Hepatocyte (in vitro differentiated cells): Measurements from ENCODE around the gene PIF1. TPM values are rescaled to one million over a fixed set of nuclear protein-coding genes. Genes with fewer than 3 reads are reported as not detected.
"Not testable (repeated sequence)": the region's sequence is repeated elsewhere in the genome, so short reads cannot be mapped to it uniquely, and the experiment has no call there.

Experiments used
- DNase-seq: peaks from one replicate; pipeline ENCODE4 v3.0.0-alpha.2; 2016; ENCODE audit warnings: low spot score
- H2AFZ ChIP-seq: fragments of 200-600 bp; sonication (generic); 2 replicates; pipeline ENCODE4 v1.6.0; 2016; ENCODE audit warnings: antibody characterized with exemption, mild to moderate bottlenecking
- H3K27ac ChIP-seq: fragments of 200-600 bp; sonication (generic); 2 replicates; pipeline ENCODE4 v1.5.1; 2016; ENCODE audit warnings: mild to moderate bottlenecking
- H3K27me3 ChIP-seq: fragments of 200-600 bp; sonication (generic); 2 replicates; pipeline ENCODE4 v1.6.1; 2016
- H3K36me3 ChIP-seq: fragments of 200-600 bp; sonication (generic); replicated peaks from 2 replicates; pipeline ENCODE4 v1.5.1; 2016; ENCODE audit warnings: low read depth; ENCODE audit not compliant: insufficient read depth
- H3K4me1 ChIP-seq: fragments of 200-600 bp; sonication (generic); 2 replicates; pipeline ENCODE4 v1.5.1; 2016; ENCODE audit warnings: mild to moderate bottlenecking, moderate library complexity; ENCODE audit not compliant: insufficient read depth
- H3K4me2 ChIP-seq: fragments of 200-600 bp; sonication (generic); 2 replicates; pipeline ENCODE4 v1.6.0; 2016
- H3K4me3 ChIP-seq: fragments of 200-600 bp; sonication (generic); 2 replicates; pipeline ENCODE4 v1.5.1; 2016; ENCODE audit warnings: mild to moderate bottlenecking
- H3K79me2 ChIP-seq: fragments of 200-600 bp; sonication (generic); 2 replicates; pipeline ENCODE4 v1.6.0; 2017; ENCODE audit warnings: mild to moderate bottlenecking
- H3K9me2 ChIP-seq: fragments of 200-600 bp; sonication (generic); replicated peaks from 2 replicates; pipeline ENCODE4 v1.6.0; 2017; ENCODE audit warnings: mild to moderate bottlenecking; ENCODE audit not compliant: insufficient read depth
- H3K9me3 ChIP-seq: fragments of 200-600 bp; sonication (generic); 2 replicates; pipeline ENCODE4 v1.5.1; 2016; ENCODE audit warnings: low read depth, mild to moderate bottlenecking
- H4K20me1 ChIP-seq: fragments of 200-600 bp; sonication (generic); 2 replicates; pipeline ENCODE4 v1.6.0; 2016; ENCODE audit warnings: mild to moderate bottlenecking; ENCODE audit not compliant: insufficient read depth, poor library complexity, severe bottlenecking
- EZH2 ChIP-seq: fragments of 200-600 bp; sonication (generic); IDR thresholded peaks from 2 replicates; pipeline ENCODE4 v1.6.1; 2016; ENCODE audit warnings: antibody characterized with exemption, mild to moderate bottlenecking, borderline replicate concordance
- EZH2phosphoT487 ChIP-seq: fragments of 200-600 bp; sonication (generic); IDR thresholded peaks from one replicate; pipeline ENCODE4 v1.6.1; 2018; ENCODE audit warnings: antibody characterized with exemption, mild to moderate bottlenecking, low read depth, moderate library complexity; ENCODE audit not compliant: unreplicated experiment, severe bottlenecking
- WGBS: methylation state at CpG from one replicate; pipeline ENCODE4 v1.1.6; 2016; ENCODE audit warnings: low lambda C conversion rate; ENCODE audit errors: missing lambda C conversion rate; 5-methylcytosine and 5-hydroxymethylcytosine counted together
- polyA plus RNA-seq: library from polyadenylated mRNA; unstranded; fragments of >200 nt; fragmentation: Nextera tagmentation; extraction: Ambion mirVana; gene quantifications from 2 replicates; pipeline ENCODE4 v1.2.1, GENCODE V29; 2016
- total RNA-seq: library from RNA; depleted of rRNA; stranded (reverse); fragments of >200 nt; gene quantifications from 2 replicates; pipeline ENCODE4 v1.2.3, GENCODE V29; 2014
- TF ChIP-seq, protein P1 (sequence below): fragments of 200-600 bp; sonication (generic); IDR thresholded peaks from 2 replicates; pipeline ENCODE4 v1.5.1; 2016; ENCODE audit warnings: antibody characterized with exemption, mild to moderate bottlenecking; ENCODE audit not compliant: poor library complexity

Gene PIF1
- total and polyA plus RNA-seq, 2 experiments from 2014 or later, result 1.5 to 3.3 TPM

DNA sequence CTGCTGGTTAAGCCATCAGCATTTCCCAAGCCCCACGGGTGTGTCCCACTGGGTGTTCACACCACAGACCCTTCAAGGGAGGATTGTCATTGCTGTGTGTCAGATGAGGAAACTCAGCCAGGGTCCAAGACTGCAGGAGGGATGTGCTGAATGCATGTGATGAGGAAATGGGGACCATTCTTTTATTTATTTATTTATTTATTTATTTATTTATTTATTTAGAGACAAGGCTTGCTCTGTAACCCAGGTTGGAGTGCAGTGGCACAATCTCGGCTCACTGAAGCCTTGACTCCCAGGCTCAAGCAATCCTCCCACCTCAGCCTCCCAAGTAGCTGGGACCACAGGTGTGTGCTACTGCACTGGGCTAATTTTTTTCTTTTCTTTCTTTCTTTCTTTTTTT lies 20.8 kb downstream of the PIF1 start:
- 51% methylated on average over 2 of the region's 2 CpGs for WGBS
- Histone ChIP-seq H3K27me3 (no peaks in the 10 kb centered on the region), H3K4me1 (peaks cover 9% of the 10 kb centered on the region), H3K36me3 (no peaks in the 10 kb centered on the region), H3K4me2 (no peak overlapping the region), H3K9me2 (no peaks in the 10 kb centered on the region), H3K79me2 (no peaks in the 10 kb centered on the region), H3K4me3 (no peak overlapping the region), H3K9me3 (no peaks in the 10 kb centered on the region), H4K20me1 (no peaks in the 10 kb centered on the region), H3K27ac (no peak overlapping the region), H2AFZ (no peak overlapping the region)
- TF ChIP-seq EZH2 (no peak), EZH2phosphoT487 (no peak)
- TF ChIP-seq, protein P1, sequence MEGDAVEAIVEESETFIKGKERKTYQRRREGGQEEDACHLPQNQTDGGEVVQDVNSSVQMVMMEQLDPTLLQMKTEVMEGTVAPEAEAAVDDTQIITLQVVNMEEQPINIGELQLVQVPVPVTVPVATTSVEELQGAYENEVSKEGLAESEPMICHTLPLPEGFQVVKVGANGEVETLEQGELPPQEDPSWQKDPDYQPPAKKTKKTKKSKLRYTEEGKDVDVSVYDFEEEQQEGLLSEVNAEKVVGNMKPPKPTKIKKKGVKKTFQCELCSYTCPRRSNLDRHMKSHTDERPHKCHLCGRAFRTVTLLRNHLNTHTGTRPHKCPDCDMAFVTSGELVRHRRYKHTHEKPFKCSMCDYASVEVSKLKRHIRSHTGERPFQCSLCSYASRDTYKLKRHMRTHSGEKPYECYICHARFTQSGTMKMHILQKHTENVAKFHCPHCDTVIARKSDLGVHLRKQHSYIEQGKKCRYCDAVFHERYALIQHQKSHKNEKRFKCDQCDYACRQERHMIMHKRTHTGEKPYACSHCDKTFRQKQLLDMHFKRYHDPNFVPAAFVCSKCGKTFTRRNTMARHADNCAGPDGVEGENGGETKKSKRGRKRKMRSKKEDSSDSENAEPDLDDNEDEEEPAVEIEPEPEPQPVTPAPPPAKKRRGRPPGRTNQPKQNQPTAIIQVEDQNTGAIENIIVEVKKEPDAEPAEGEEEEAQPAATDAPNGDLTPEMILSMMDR, result no peak
- DNase-seq, result no peak

DNA sequence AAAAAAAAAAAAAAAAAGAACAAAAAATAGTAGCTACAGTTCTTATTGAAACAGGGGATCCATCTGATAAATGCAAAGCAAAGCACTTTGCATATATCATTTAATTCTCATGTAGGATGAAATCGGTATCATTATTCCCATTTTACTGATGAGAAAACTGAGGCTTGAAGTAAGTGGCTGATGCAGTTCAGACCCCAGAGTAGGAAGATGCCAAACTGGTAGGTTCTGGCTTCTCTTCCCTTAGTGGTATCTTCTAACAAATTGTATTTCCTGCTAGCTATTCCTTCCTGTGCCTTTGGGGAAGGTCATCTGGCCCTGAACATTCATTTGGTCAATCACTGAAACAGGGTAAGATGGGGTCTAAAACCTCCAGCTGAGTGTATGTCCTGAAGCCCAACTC lies 21.9 kb downstream of the PIF1 start:
- Histone ChIP-seq H3K27me3 (no peaks in the 10 kb centered on the region), H3K4me1 (peaks cover 9% of the 10 kb centered on the region), H3K79me2 (no peaks in the 10 kb centered on the region), H3K27ac (no peak overlapping the region), H2AFZ (no peak overlapping the region), H3K36me3 (no peaks in the 10 kb centered on the region), H3K4me2 (no peak overlapping the region), H3K9me2 (no peaks in the 10 kb centered on the region), H3K9me3 (no peaks in the 10 kb centered on the region), H4K20me1 (no peaks in the 10 kb centered on the region), H3K4me3 (no peak overlapping the region)
- no peak for TF ChIP-seq EZH2phosphoT487
- WGBS, result 100% methylated on average over 1 of the region's 1 CpG
- DNase-seq, result no peak

DNA sequence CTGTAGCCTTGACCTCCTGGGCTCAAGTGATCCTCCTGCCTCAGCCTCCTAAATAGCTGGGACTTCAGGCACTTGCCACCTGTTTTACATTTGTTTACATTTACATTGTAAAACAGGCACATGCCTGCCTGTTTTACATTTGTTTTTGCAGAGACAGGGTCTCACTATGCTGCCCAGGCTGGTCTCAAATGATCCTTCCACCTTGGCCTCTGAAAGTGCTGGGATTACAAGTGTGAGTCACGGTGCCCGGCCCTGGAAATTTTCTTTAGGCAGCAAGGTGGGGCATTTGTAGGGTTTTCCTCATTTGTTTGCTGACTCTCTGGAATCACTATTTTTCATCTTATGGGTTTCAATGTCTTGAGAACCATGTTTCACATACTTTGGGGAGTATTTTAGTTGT lies 25.0 kb downstream of the PIF1 start:
- 88% methylated on average over 2 of the region's 2 CpGs for WGBS
- peaks cover 9% of the 10 kb centered on the region for H3K4me1 ChIP-seq
- DNase-seq, result no peak
- peak overlapping the region; percentile 53 for H3K27ac ChIP-seq
- H3K4me2 ChIP-seq, result no peak overlapping the region
- H3K4me3 ChIP-seq, result no peak overlapping the region
- no peaks in the 10 kb centered on the region for H3K9me3 ChIP-seq
- H2AFZ ChIP-seq, result no peak overlapping the region
- TF ChIP-seq EZH2phosphoT487, result no peak
- TF ChIP-seq, protein P1, result no peak
- TF ChIP-seq EZH2, result no peak
- H4K20me1 ChIP-seq, result no peaks in the 10 kb centered on the region
- H3K79me2 ChIP-seq, result no peaks in the 10 kb centered on the region
- H3K9me2 ChIP-seq, result no peaks in the 10 kb centered on the region
- H3K36me3 ChIP-seq, result no peaks in the 10 kb centered on the region
- no peaks in the 10 kb centered on the region for H3K27me3 ChIP-seq

DNA sequence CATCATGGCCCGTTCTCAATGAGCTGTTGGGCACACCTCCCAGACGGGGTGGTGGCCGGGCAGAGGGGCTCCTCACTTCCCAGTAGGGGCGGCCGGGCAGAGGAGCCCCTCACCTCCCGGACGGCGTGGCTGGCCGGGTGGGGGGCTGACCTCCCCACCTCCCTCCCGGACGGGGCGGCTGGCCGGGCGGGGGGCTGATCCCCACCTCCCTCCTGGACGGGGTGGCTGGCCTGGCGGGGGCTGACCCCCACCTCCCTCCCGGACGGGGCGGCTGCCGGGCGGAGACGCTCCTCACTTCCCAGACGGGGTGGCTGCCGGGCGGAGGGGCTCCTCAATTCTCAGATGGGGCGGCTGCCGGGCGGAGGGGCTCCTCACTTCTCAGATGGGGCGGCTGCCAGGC lies 26.5 kb downstream of the PIF1 start:
- H3K79me2 ChIP-seq, H3K4me3 ChIP-seq, H3K9me2 ChIP-seq, H2AFZ ChIP-seq, H3K36me3 ChIP-seq, H3K4me1 ChIP-seq, H4K20me1 ChIP-seq, H3K27ac ChIP-seq, H3K4me2 ChIP-seq, H3K27me3 ChIP-seq, H3K9me3 ChIP-seq, DNase-seq: not testable (repeated sequence)
- WGBS, result no CpG with 5 or more reads among the region's 29 CpGs

DNA sequence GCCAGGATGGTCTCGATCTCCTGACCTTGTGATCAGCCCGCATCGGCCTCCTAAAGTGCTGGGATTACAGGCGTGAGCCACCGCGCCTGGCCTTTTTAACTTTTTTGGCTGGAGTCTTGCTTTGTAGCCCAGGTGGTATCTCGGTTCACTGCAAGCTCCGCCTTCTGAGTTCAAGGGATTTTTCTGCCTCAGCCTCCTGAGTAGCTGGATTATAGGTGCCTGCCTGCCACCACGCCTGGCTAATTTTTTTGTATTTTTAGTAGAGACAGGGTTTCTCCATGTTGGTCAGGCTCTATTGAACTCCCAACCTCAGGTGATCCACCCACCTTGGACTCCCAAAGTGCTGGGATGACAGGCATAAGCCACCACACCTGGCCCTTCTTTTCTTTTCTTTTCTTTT lies 29.5 kb downstream of the PIF1 start:
- H3K4me1 ChIP-seq, H2AFZ ChIP-seq, H3K79me2 ChIP-seq, H3K9me2 ChIP-seq, H3K4me2 ChIP-seq, H3K27ac ChIP-seq, H3K4me3 ChIP-seq, H4K20me1 ChIP-seq, H3K27me3 ChIP-seq, H3K9me3 ChIP-seq, H3K36me3 ChIP-seq, DNase-seq: not testable (repeated sequence)
- WGBS, result 86% methylated on average over 9 of the region's 9 CpGs

DNA sequence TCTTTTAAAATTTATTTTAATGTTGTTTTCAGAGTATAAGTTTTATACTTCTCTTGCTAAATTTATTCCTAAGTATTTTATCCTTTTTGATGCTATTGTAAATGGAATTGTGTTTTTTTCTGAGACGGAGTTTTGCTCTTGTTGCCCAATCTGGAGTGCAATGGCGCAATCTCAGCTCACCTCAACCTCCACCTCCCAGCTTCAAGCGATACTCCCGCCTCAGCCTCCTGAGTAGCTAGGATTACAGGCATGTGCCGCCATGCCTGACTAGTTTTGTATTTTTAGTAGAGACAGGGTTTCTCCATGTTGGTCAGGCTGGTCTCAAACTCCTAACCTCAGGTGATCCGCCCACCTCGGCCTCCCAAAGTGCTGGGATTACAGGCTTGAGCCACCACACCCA lies 30.1 kb downstream of the PIF1 start:
- not testable (repeated sequence) for H3K36me3 ChIP-seq, H3K4me2 ChIP-seq, H3K79me2 ChIP-seq, H3K27me3 ChIP-seq, H3K9me3 ChIP-seq, DNase-seq, H3K27ac ChIP-seq, H2AFZ ChIP-seq, H3K4me3 ChIP-seq, H4K20me1 ChIP-seq, H3K9me2 ChIP-seq, H3K4me1 ChIP-seq
- WGBS, result 97% methylated on average over 7 of the region's 7 CpGs
